K562 (cell line): ENCODE measurements around the gene PIGB. TPM values are rescaled to one million over a fixed set of nuclear protein-coding genes. Genes with fewer than 3 reads are reported as not detected.

Experiments
- ARID4B ChIP-seq: sonication (generic); formaldehyde crosslinking; IDR thresholded peaks from 2 replicates; pipeline ENCODE4 v1.8.0; 2022; ENCODE audit warnings: mild to moderate bottlenecking, missing genetic modification reagents
- CBFB ChIP-seq: sonication (generic); formaldehyde crosslinking; IDR thresholded peaks from 2 replicates; pipeline ENCODE4 v1.4.0; 2020; ENCODE audit warnings: mild to moderate bottlenecking, missing genetic modification reagents
- CSDE1 ChIP-seq, 2 experiments: fragments of 450-650 bp; IDR thresholded peaks; 2 replicates each; pipeline ENCODE4 v1.6.1; 2016; ENCODE audit warnings: mild to moderate bottlenecking in 1 of 2
- E2F4 ChIP-seq: sonication (generic); formaldehyde crosslinking; IDR thresholded peaks from 2 replicates; pipeline ENCODE4 v1.8.0; 2022; ENCODE audit warnings: mild to moderate bottlenecking, low read depth, missing genetic modification reagents
- EP400 ChIP-seq: fragments of 450-650 bp; IDR thresholded peaks from 2 replicates; pipeline ENCODE4 v1.6.1; 2017; ENCODE audit warnings: antibody characterized with exemption, mild to moderate bottlenecking, moderate library complexity
- FOXP4 ChIP-seq: sonication (generic); formaldehyde crosslinking; IDR thresholded peaks from 2 replicates; pipeline ENCODE4 v1.8.0; 2022; ENCODE audit warnings: mild to moderate bottlenecking, missing genetic modification reagents, borderline replicate concordance
- ILF3 ChIP-seq: fragments of 450-650 bp; IDR thresholded peaks from 2 replicates; pipeline ENCODE4 v1.6.1; 2018; ENCODE audit warnings: antibody characterized with exemption, mild to moderate bottlenecking, moderate library complexity, borderline replicate concordance
- MAFG ChIP-seq: fragments of 450-650 bp; conservative IDR thresholded peaks from 2 replicates; pipeline ENCODE4 v1.6.1; 2016; ENCODE audit warnings: missing genetic modification characterization, missing compliant biosample characterization
- MAX ChIP-seq: sonication (generic); formaldehyde crosslinking; IDR thresholded peaks from 2 replicates; pipeline ENCODE4 v1.9.0; 2022; ENCODE audit warnings: mild to moderate bottlenecking, missing genetic modification reagents
- MYC ChIP-seq, 2 experiments: fragments of 250-450 bp in 1 of 2; sonication (Bioruptor Pico) in 1 of 2; IDR thresholded peaks; 2 replicates each; pipeline versions ENCODE4 v1.5.1 to v1.6.1; 2012 to 2021; ENCODE audit warnings: low read depth in 2 of 2, borderline replicate concordance in 1 of 2, improper control_type of control experiment in 1 of 2, low read length in 1 of 2, mild to moderate bottlenecking in 1 of 2, moderate library complexity in 1 of 2
- NCOA4 ChIP-seq: fragments of 450-650 bp; IDR thresholded peaks from 2 replicates; pipeline ENCODE4 v1.6.1; 2018; ENCODE audit warnings: mild to moderate bottlenecking; ENCODE audit not compliant: partially characterized antibody
- NFIC ChIP-seq: fragments of 450-650 bp; IDR thresholded peaks from 2 replicates; pipeline ENCODE4 v1.6.1; 2017; ENCODE audit warnings: mild to moderate bottlenecking, inconsistent platforms
- RBM22 ChIP-seq: fragments of 200-400 bp; formaldehyde crosslinking; IDR thresholded peaks from 2 replicates; pipeline ENCODE4 v1.6.1; 2018; ENCODE audit warnings: low read length, low read depth; ENCODE audit not compliant: poor library complexity, severe bottlenecking
- SIX5 ChIP-seq, 2 experiments: IDR thresholded peaks; 2 replicates each; pipeline ENCODE4 v1.6.1; 2011; ENCODE audit warnings: low read length in 2 of 2, borderline replicate concordance in 1 of 2, low read depth in 1 of 2, mild to moderate bottlenecking in 1 of 2, moderate library complexity in 1 of 2; ENCODE audit not compliant: insufficient read depth in 1 of 2
- SP2 ChIP-seq: IDR thresholded peaks from 2 replicates; pipeline ENCODE4 v1.6.1; 2011; ENCODE audit warnings: mild to moderate bottlenecking, low read depth, low read length, moderate library complexity; ENCODE audit not compliant: poor library complexity, severe bottlenecking; ENCODE audit errors: extremely low read depth
- TEAD1 ChIP-seq, 2 experiments: fragments of 450-650 bp in 1 of 2; sonication (generic) in 1 of 2; formaldehyde crosslinking; IDR thresholded peaks; 2 replicates each; pipeline versions ENCODE4 v1.4.0 to v1.8.0; 2020 to 2022; ENCODE audit warnings: mild to moderate bottlenecking in 2 of 2, missing genetic modification reagents in 1 of 2
- polyA plus RNA-seq, 8 experiments: library from polyadenylated mRNA; depleted of rRNA in 4 of 8; stranded (reverse) in 5 of 8; unstranded in 3 of 8; fragments of >200 nt; fragmentation: Nextera tagmentation in 2 of 8; fragmentation: Illumina TruSeq in 1 of 8; extraction: Ambion mirVana in 2 of 8; extraction: Trizol in 1 of 8; gene quantifications; 2 replicates each; pipeline versions ENCODE4 v1.2.1 to v1.2.3, GENCODE V29; 2011 to 2014; ENCODE audit warnings: inconsistent platforms in 1 of 8, missing spikeins in 1 of 8
- total RNA-seq, 7 experiments: library from RNA; depleted of rRNA in 6 of 7; stranded (reverse); fragments of >200 nt in 6 of 7; fragmentation: Illumina TruSeq in 2 of 7; extraction: Trizol in 2 of 7; gene quantifications; 2 replicates each; pipeline versions ENCODE4 v1.2.1 to v1.2.3, GENCODE V29; 2011 to 2021; ENCODE audit warnings: low replicate concordance in 1 of 7
- TF ChIP-seq, protein P1 (sequence below): sonication (generic); formaldehyde crosslinking; IDR thresholded peaks from 2 replicates; pipeline ENCODE4 v1.5.0; 2020; ENCODE audit warnings: missing genetic modification reagents

The PIGB gene
- total and polyA plus RNA-seq, 9 of the 15 experiments (the other 6 are each of a cell fraction or from before 2014, with no cell fraction given) = 9.9 to 32.3 (median 18.2) TPM

GRCh38 chr15:55289011-55289745 lies 29.8 kb upstream of the PIGB start (continued):
- TF ChIP-seq ILF3 (no peak), FOXP4 (CRISPR knock-in tag) (no peak), ARID4B (peak; percentile 61), SIX5 (IDR thresholded peaks at IDR 0.05; ENCODE audit: borderline replicate concordance in 1 of 2, insufficient read depth in 1 of 2, low read depth in 1 of 2, low read length in 2 of 2) (no peak), CSDE1 (IDR thresholded peaks at IDR 0.05) (no peak), SP2 (no peak), RBM22 (no peak), NCOA4 (no peak), CBFB (CRISPR knock-in tag) (no peak), TEAD1 (CRISPR knock-in tag; IDR thresholded peaks at IDR 0.05) (peak in 1 of 2 experiments; percentile 23; a peak in 1 of 4 replicates), EP400 (peak; percentile 42), MAFG (no peak), E2F4 (CRISPR knock-in tag) (no peak), MYC (IDR thresholded peaks at IDR 0.05; ENCODE audit: low read depth, low read length) (peak; percentile 42; the same call in 1 of the 2 replicates), MYC (CRISPR knock-in tag; IDR thresholded peaks at IDR 0.05; ENCODE audit: borderline replicate concordance, low read depth) (no peak), NFIC (no peak), MAX (CRISPR knock-in tag) (peak; percentile 45)
- TF ChIP-seq, protein P1, sequence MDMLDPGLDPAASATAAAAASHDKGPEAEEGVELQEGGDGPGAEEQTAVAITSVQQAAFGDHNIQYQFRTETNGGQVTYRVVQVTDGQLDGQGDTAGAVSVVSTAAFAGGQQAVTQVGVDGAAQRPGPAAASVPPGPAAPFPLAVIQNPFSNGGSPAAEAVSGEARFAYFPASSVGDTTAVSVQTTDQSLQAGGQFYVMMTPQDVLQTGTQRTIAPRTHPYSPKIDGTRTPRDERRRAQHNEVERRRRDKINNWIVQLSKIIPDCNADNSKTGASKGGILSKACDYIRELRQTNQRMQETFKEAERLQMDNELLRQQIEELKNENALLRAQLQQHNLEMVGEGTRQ (CRISPR knock-in tag) = no peak
